ENCODE data around the gene TAC1.

DNA sequence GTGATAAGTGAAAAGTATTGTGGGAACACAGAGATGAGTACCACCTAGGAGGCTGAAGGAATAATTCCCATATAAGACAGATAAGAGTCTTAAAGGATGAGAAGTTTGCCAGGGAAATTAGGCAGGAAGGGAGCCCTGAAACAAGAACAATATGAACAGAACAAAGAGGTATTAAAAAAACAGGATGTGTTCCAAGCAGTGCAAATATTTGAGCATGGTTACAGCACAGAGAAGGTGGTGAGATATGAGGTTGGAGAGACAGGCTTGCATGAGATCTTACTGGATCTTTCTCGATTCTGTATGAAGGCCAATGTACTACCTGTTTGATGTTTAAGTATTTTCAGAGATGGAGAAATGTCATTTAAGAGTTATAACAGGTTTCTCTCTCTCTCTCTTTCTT lies 20.3 kb downstream of the TAC1 start:
- TF ChIP-seq EZH2 (IDR thresholded peaks at IDR 0.05; ENCODE audit: borderline replicate concordance, low read depth, low read length, severe bottlenecking): no peak
- no peak for TF ChIP-seq CTCF (IDR thresholded peaks at IDR 0.05; ENCODE audit: extremely low read depth in 1 of 2, insufficient read depth in 1 of 2, low read depth in 1 of 2, low read length in 2 of 2)
- no peak for TF ChIP-seq MAX (IDR thresholded peaks at IDR 0.05; ENCODE audit: insufficient read depth, insufficient read length)
- TF ChIP-seq POLR2A (IDR thresholded peaks at IDR 0.05; ENCODE audit: low read depth, low read length): no peak
- no peak for TF ChIP-seq MYC (IDR thresholded peaks at IDR 0.05; ENCODE audit: low read depth, low read length)

Measured in endothelial cell of umbilical vein (primary cell).